Endometrium (tissue), 2 donors: Measurements from ENCODE around the gene ATP6V1B1.
"Not testable (repeated sequence)": the region's sequence is repeated elsewhere in the genome, so short reads cannot be mapped to it uniquely, and the experiment has no call there.

Experiments used
- FAIRE-seq: peaks from 2 replicates; lab custom pipeline; 2012; peaks lifted over from hg19 to GRCh38; lab: Jason Lieb, UNC
- donor health status: control.
- donor health status: control.

ATP6V1B1 gene

GRCh38 chr2:71008342-71008741 lies 72.6 kb downstream of the ATP6V1B1 start:
- no peak for FAIRE-seq

GRCh38 chr2:71011786-71012185 lies 76.1 kb downstream of the ATP6V1B1 start:
- not testable (repeated sequence) for FAIRE-seq
